Transverse colon (tissue), 4 donors: ENCODE results near the gene GAGE1.
"Not testable (repeated sequence)": the region's sequence is repeated elsewhere in the genome, so short reads cannot be mapped to it uniquely, and the experiment has no call there.

ENCODE experiments used
- POLR2AphosphoS5 ChIP-seq, 3 donors: sonication (generic); formaldehyde crosslinking; IDR thresholded peaks; one replicate each; pipeline ENCODE4 v1.6.1; 2016; ENCODE audit warnings: antibody characterized with exemption in 3 of 3
- TF ChIP-seq, protein P1 (sequence below), 5 experiments: fragments of 200-600 bp in 3 of 5; fragments of 450-650 bp in 2 of 5; sonication (generic) in 3 of 5; IDR thresholded peaks; 1 replicate in 2 of 5; 2 replicates in 3 of 5; pipeline ENCODE4 v1.5.1; 2016 to 2017; ENCODE audit warnings: antibody characterized with exemption in 5 of 5, inconsistent platforms in 3 of 5, mild to moderate bottlenecking in 2 of 5, moderate library complexity in 1 of 5

DNA sequence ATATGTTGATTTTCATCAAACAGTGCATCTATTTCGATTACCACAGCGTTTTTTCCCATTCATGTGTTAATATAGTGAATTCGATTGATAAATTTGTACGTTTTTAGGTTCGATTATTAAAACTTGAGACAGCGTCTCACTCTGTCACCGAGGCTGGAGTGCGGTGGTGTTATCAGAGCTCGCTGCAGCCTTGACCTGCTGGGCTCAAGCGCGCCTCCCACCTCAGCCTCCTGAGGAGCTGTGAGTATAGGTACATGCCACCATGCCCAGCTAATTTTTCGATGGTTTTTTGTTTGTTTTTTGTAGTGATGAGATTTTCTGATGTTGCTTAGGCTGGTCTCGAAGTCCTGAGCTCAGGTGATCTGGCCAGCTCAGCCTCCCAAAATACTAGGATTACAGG is 29.7 kb upstream of the GAGE1 start:
- TF ChIP-seq, protein P1, sequence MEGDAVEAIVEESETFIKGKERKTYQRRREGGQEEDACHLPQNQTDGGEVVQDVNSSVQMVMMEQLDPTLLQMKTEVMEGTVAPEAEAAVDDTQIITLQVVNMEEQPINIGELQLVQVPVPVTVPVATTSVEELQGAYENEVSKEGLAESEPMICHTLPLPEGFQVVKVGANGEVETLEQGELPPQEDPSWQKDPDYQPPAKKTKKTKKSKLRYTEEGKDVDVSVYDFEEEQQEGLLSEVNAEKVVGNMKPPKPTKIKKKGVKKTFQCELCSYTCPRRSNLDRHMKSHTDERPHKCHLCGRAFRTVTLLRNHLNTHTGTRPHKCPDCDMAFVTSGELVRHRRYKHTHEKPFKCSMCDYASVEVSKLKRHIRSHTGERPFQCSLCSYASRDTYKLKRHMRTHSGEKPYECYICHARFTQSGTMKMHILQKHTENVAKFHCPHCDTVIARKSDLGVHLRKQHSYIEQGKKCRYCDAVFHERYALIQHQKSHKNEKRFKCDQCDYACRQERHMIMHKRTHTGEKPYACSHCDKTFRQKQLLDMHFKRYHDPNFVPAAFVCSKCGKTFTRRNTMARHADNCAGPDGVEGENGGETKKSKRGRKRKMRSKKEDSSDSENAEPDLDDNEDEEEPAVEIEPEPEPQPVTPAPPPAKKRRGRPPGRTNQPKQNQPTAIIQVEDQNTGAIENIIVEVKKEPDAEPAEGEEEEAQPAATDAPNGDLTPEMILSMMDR (IDR thresholded peaks at IDR 0.05), result not testable (repeated sequence)
- not testable (repeated sequence) for TF ChIP-seq POLR2AphosphoS5 (IDR thresholded peaks at IDR 0.05)
